Measurements from ENCODE around the gene PRRT1. TPM values are rescaled to one million over a fixed set of nuclear protein-coding genes. Genes with fewer than 3 reads are reported as not detected.
A peak's percentile ranks its signal among the peaks of the same experiment; 100 is the strongest.

PRRT1 gene
- total and polyA plus RNA-seq, 2 of the 4 experiments (the other 2 are of a cell fraction): 0.99 TPM; not detected in 1

GRCh38 chr6:32105433-32105832, 46.3 kb downstream of the PRRT1 start:
- TF ChIP-seq CHD1 (IDR thresholded peaks at IDR 0.05; ENCODE audit: low read depth, low read length) (no peak), MAZ (IDR thresholded peaks at IDR 0.05; ENCODE audit: borderline replicate concordance, low read depth, low read length) (no peak), POLR2A (IDR thresholded peaks at IDR 0.05; ENCODE audit: low read depth, low read length) (no peak), RCOR1 (IDR thresholded peaks at IDR 0.05; ENCODE audit: insufficient replicate concordance, low read length) (peak; percentile 49), RFX5 (IDR thresholded peaks at IDR 0.05; ENCODE audit: low read depth, low read length) (no peak), MXI1 (IDR thresholded peaks at IDR 0.05; ENCODE audit: borderline replicate concordance, low read depth, low read length) (0 out of 2 replicates have a peak, but pooled peaks have one; percentile 36), NFE2L2 (IDR thresholded peaks at IDR 0.05; ENCODE audit: low read depth, low read length) (no peak), MAFK (IDR thresholded peaks at IDR 0.05; ENCODE audit: low read depth, low read length) (no peak)
- Histone ChIP-seq H3K56ac (ENCODE audit: extremely low read depth, insufficient read depth, low read length) (no peak overlapping the region), H3K27me3 (ENCODE audit: control insufficient read depth, insufficient read depth, low read length) (peaks cover 32% of the 10 kb centered on the region), H2BK15ac (ENCODE audit: low read depth, low read length) (no peak overlapping the region), H3K4me1 (ENCODE audit: control insufficient read depth, insufficient read depth, low read length) (peaks cover 21% of the 10 kb centered on the region), H4K5ac (ENCODE audit: low read depth, low read length) (no peak overlapping the region), H3K79me1 (ENCODE audit: low read depth in 1 of 2, low read length in 2 of 2) (no peaks in the 10 kb centered on the region), H4K8ac (ENCODE audit: low read depth in 2 of 2, low read length in 2 of 2) (no peak overlapping the region), H3K9me3 (ENCODE audit: control insufficient read depth, insufficient read depth, low read length) (no peaks in the 10 kb centered on the region), H3K4me2 (ENCODE audit: low read depth, low read length) (no peak overlapping the region), H3K4ac (ENCODE audit: low read depth, low read length) (no peak overlapping the region), H3K9me1 (ENCODE audit: insufficient read depth, low read length) (peaks cover 3% of the 10 kb centered on the region; the same call in 1 of the 2 replicates), H3K23ac (ENCODE audit: low read depth, low read length) (no peak overlapping the region), H2BK20ac (ENCODE audit: low read depth, low read length) (no peak overlapping the region), H2BK120ac (ENCODE audit: low read depth, low read length) (no peak overlapping the region), H2AK5ac (ENCODE audit: low read depth, low read length) (no peak overlapping the region), H2BK5ac (ENCODE audit: low read depth, low read length, poor library complexity, severe bottlenecking) (no peak overlapping the region), H4K20me1 (ENCODE audit: insufficient read depth, low read length) (no peaks in the 10 kb centered on the region), H3K27ac (ENCODE audit: insufficient read depth, low read length) (no peak overlapping the region), H3K18ac (ENCODE audit: low read depth, low read length) (no peak overlapping the region), H2AFZ (replicated peaks; ENCODE audit: low read length, poor library complexity) (no peak overlapping the region), H3K36me3 (ENCODE audit: control insufficient read depth, insufficient read depth, low read length) (peaks cover under 1% of the 10 kb centered on the region; the same call in 1 of the 2 replicates), H3K14ac (replicated peaks; ENCODE audit: low read depth, low read length) (no peak overlapping the region), H2AK9ac (replicated peaks; ENCODE audit: low read depth, low read length, poor library complexity) (no peak overlapping the region), H4K91ac (ENCODE audit: insufficient read depth, low read depth, low read length) (no peak overlapping the region), H3K9ac (ENCODE audit: low read depth, low read length) (no peak overlapping the region), H3K4me3 (ENCODE audit: insufficient read depth, low read depth, low read length) (no peak overlapping the region)
- ATAC-seq (ENCODE audit: low read depth) (peak; percentile 71), DNase-seq (peak; percentile 36)
- ChIA-PET POLR2A (ENCODE audit: unreplicated experiment) (no interaction called here), CTCF (interaction anchor here (0.7 kb wide), 1 partner anchor 9 kb away, joined by 3 read pairs; no protein-coding TSS in a partner anchor)
- in situ Hi-C loops (cut with MboI; ENCODE audit: low sequenced_read_pairs): no loop called here
- intact Hi-C loops (cut with micrococcal nuclease): no loop called here
- no CpG with 5 or more reads among the region's 4 CpGs for WGBS, 2 experiments (ENCODE audit: extremely low coverage in 2 of 2, insufficient read length in 1 of 2)
- dilution Hi-C loops (cut with HindIII; ENCODE audit: low sequenced_read_pairs, unreplicated experiment): no loop called here
- BruUV-seq (replicated peaks): no TSS peak

Data from IMR-90 (cell line).